Thymus (tissue), 14 donors: ENCODE results near the gene MSL2. TPM values are rescaled to one million over a fixed set of nuclear protein-coding genes. Genes with fewer than 3 reads are reported as not detected.

Source experiments
- DNase-seq, 9 donors: peaks; one replicate each; pipeline ENCODE4 v3.0.0-alpha.2; 2013; ENCODE audit warnings: low spot score in 9 of 9, low read depth in 6 of 9, missing footprints in 1 of 9
- H3K27ac ChIP-seq, 2 donors: one replicate each; pipeline ENCODE4 v1.5.1; 2013; ENCODE audit warnings: control low read depth in 1 of 2, low read depth in 1 of 2, low read length in 1 of 2, mild to moderate bottlenecking in 1 of 2, moderate library complexity in 1 of 2
- H3K27me3 ChIP-seq, 2 donors: one replicate each; pipeline ENCODE4 v1.5.1; 2013; ENCODE audit warnings: low read length in 1 of 2; ENCODE audit not compliant: control insufficient read depth in 2 of 2, insufficient read depth in 1 of 2
- H3K36me3 ChIP-seq, 2 donors: one replicate each; pipeline ENCODE4 v1.5.1; 2013; ENCODE audit warnings: low read length in 1 of 2, mild to moderate bottlenecking in 1 of 2, moderate library complexity in 1 of 2; ENCODE audit not compliant: control insufficient read depth in 2 of 2, insufficient read depth in 2 of 2
- H3K4me1 ChIP-seq, 2 donors: one replicate each; pipeline ENCODE4 v1.5.1; 2013; ENCODE audit warnings: low read length in 2 of 2; ENCODE audit not compliant: control insufficient read depth in 2 of 2, insufficient read depth in 2 of 2
- H3K4me3 ChIP-seq, 2 donors: one replicate each; pipeline ENCODE4 v1.5.1; 2013; ENCODE audit warnings: low read length in 2 of 2, control low read depth in 1 of 2, mild to moderate bottlenecking in 1 of 2
- H3K9me3 ChIP-seq, 2 donors: one replicate each; pipeline ENCODE4 v1.5.1; 2013; ENCODE audit warnings: low read length in 1 of 2, mild to moderate bottlenecking in 1 of 2; ENCODE audit not compliant: control insufficient read depth in 2 of 2, insufficient read depth in 1 of 2
- WGBS: extraction: QIAGEN DNeasy Blood & Tissue Kit; methylation state at CpG from one replicate; pipeline ENCODE4 v1.1.7; 2013; 5-methylcytosine and 5-hydroxymethylcytosine counted together
- long read RNA-seq, 10 donors: transcript quantifications; one replicate each; lab custom pipeline, GENCODE V29; 2026
- polyA plus RNA-seq: library from polyadenylated mRNA; stranded (reverse); fragments of 200-250 nt; gene quantifications from one replicate; pipeline ENCODE4 v1.2.3, GENCODE V29; 2013
- total RNA-seq: library from RNA; stranded (reverse); fragments of 120-200 nt; gene quantifications from one replicate; pipeline ENCODE4 v1.2.4, GENCODE V29; 2013
- donor health status: healthy.

MSL2 gene
- total RNA-seq: 33.6 TPM
- polyA plus RNA-seq: 37.4 TPM
- long read RNA-seq, donor 1: 0 reads
- long read RNA-seq, donor 2, full-length matches to known transcripts: 50 of 50 reads
- long read RNA-seq, donor 2, partial matches to known transcripts: 0 of 50 reads
- long read RNA-seq, donor 2, other reads (novel, unspliced or antisense): 0 of 50 reads
- long read RNA-seq, donor 3, full-length matches to known transcripts: 25 of 35 reads
- long read RNA-seq, donor 3, partial matches to known transcripts: 10 of 35 reads
- long read RNA-seq, donor 3, other reads (novel, unspliced or antisense): 0 of 35 reads
- long read RNA-seq, donor 4, full-length matches to known transcripts: 7 of 7 reads
- long read RNA-seq, donor 4, partial matches to known transcripts: 0 of 7 reads
- long read RNA-seq, donor 4, other reads (novel, unspliced or antisense): 0 of 7 reads
- long read RNA-seq, donor 5, full-length matches to known transcripts: 17 of 17 reads
- long read RNA-seq, donor 5, partial matches to known transcripts: 0 of 17 reads
- long read RNA-seq, donor 5, other reads (novel, unspliced or antisense): 0 of 17 reads
- long read RNA-seq, donor 6, full-length matches to known transcripts: 23 of 23 reads
- long read RNA-seq, donor 6, partial matches to known transcripts: 0 of 23 reads
- long read RNA-seq, donor 6, other reads (novel, unspliced or antisense): 0 of 23 reads
- long read RNA-seq, donor 7, full-length matches to known transcripts: 21 of 29 reads
- long read RNA-seq, donor 7, partial matches to known transcripts: 8 of 29 reads
- long read RNA-seq, donor 7, other reads (novel, unspliced or antisense): 0 of 29 reads
- long read RNA-seq, donor 8, full-length matches to known transcripts: 11 of 11 reads
- long read RNA-seq, donor 8, partial matches to known transcripts: 0 of 11 reads
- long read RNA-seq, donor 8, other reads (novel, unspliced or antisense): 0 of 11 reads
- long read RNA-seq, donor 9, full-length matches to known transcripts: 9 of 9 reads
- long read RNA-seq, donor 9, partial matches to known transcripts: 0 of 9 reads
- long read RNA-seq, donor 9, other reads (novel, unspliced or antisense): 0 of 9 reads
- long read RNA-seq, donor 10, full-length matches to known transcripts: 15 of 15 reads
- long read RNA-seq, donor 10, partial matches to known transcripts: 0 of 15 reads
- long read RNA-seq, donor 10, other reads (novel, unspliced or antisense): 0 of 15 reads

DNA sequence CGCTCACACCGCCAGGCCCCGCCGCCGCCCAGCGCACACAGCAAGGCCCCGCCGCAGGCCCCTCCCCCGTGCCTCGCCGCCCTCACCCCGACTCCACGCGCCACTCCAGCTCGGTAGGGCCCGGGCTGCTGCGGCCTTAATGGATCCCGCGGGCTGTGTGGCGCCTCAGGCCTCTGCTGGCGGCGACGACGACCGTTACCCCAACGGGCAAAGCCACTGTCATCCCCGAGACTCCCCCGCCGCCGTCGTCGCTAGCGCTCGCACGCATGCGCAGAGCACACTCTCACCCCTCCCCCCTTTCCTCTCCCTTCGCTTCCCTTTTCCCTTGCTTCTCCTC is at the start of gene MSL2:
TSS of gene MSL2 (minus strand) at position 272 of the 337 bp plus-strand sequence. CDS start 1,222 bp downstream, outside the sequence.
- peak within 1 kb of the TSS; percentile 92 to 99 for H3K27ac ChIP-seq
- peak within 1 kb of the TSS; percentile 91 to 95 for H3K4me3 ChIP-seq
- no peaks in the 10 kb centered on the region for H3K27me3 ChIP-seq
- H3K4me1 ChIP-seq: peaks cover 3 to 6% of the 10 kb centered on the region in 2 donors
- H3K9me3 ChIP-seq: peaks cover 0 to 6% of the 10 kb centered on the region in 2 donors
- DNase-seq: no peak
- under 1% methylated on average over 37 of the region's 37 CpGs for WGBS
- H3K36me3 ChIP-seq: peaks cover 0 to 4% of the 10 kb centered on the region in 2 donors

DNA sequence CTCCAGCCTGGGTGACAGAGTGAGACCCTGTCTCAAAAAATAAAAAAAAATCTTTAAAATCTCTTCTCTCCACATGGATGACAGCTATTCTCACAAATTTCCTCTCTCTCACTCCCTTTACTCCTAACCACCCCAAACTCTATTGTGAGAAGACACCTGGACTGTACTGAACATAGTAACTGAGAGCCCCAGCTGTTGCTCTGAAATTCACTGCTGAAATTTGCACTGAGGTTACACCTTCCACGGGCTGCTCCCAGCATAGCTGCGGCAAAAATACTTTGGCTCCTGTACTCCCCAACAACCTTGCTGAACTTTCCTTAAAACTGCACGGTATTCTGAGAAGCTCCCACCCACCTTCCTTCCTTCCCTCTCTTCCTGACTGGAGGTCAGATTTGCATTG is 49.6 kb upstream of the MSL2 start:
- Histone ChIP-seq H3K27ac (no peak overlapping the region), H3K4me3 (no peak overlapping the region)
- 51% methylated on average over 3 of the region's 3 CpGs for WGBS

GRCh38 chr3:136239094-136239493 is 43.0 kb upstream of the MSL2 start:
- 88% methylated on average over 1 of the region's 1 CpG for WGBS
- H3K4me3 ChIP-seq: no peak overlapping the region

More for the DNA sequence above, 49.6 kb upstream of the MSL2 start:
- no peaks in the 10 kb centered on the region for H3K9me3 ChIP-seq
- H3K27me3 ChIP-seq: no peaks in the 10 kb centered on the region
- no peak for DNase-seq
- no peaks in the 10 kb centered on the region for H3K36me3 ChIP-seq
- H3K4me1 ChIP-seq: peaks cover 4 to 5% of the 10 kb centered on the region in 2 donors

DNA sequence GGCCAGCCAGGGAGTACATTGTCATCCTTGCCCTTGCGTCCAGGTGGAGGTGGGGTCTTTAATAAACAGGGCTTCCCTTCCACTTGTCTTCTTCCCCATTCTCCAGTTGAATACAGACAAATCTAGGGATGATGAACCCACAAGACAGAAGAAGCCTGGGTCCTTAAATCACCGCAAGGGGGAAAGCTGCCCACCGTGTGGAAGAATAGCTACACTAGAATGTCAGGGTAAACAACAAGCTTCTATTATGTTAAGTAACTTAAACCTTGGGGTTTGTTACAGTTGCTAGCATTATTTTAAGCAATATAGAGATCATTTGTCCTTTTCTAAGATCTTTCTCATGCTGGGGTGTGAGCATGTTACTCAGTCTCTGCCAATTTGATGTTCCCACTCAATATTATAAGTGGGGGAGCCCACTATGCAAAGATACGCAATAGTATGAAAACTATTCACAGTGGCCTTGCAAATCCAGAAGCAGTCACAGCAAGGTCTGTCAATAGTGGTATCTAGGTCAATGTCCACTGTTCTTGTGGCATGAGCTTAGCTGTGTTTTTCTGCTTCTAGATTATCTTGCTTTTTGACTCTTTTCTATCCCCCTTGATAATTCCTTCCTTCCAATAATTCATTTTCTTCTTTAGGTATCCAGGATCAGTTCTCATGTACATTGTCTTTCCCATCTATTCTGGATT is 42.0 kb upstream of the MSL2 start:
- no peak overlapping the region for H3K4me3 ChIP-seq
- 94% methylated on average over 4 of the region's 4 CpGs for WGBS

More at GRCh38 chr3:136239094-136239493, 43.0 kb upstream of the MSL2 start:
- DNase-seq: no peak
- Histone ChIP-seq H3K36me3 (no peaks in the 10 kb centered on the region), H3K27ac (no peak overlapping the region), H3K4me1 (no peaks in the 10 kb centered on the region), H3K9me3 (no peaks in the 10 kb centered on the region), H3K27me3 (no peaks in the 10 kb centered on the region)

GRCh38 chr3:136237103-136237502 is 41.0 kb upstream of the MSL2 start:
- H3K4me1 ChIP-seq: no peaks in the 10 kb centered on the region
- H3K27me3 ChIP-seq: no peaks in the 10 kb centered on the region
- no peak overlapping the region for H3K27ac ChIP-seq
- WGBS: 96% methylated on average over 1 of the region's 1 CpG
- no peaks in the 10 kb centered on the region for H3K36me3 ChIP-seq
- no peak for DNase-seq
- H3K4me3 ChIP-seq: no peak overlapping the region
- H3K9me3 ChIP-seq: no peaks in the 10 kb centered on the region

More for the DNA sequence above, 42.0 kb upstream of the MSL2 start:
- H3K27ac ChIP-seq: no peak overlapping the region
- H3K4me1 ChIP-seq: no peaks in the 10 kb centered on the region
- no peaks in the 10 kb centered on the region for H3K27me3 ChIP-seq
- no peak for DNase-seq
- no peaks in the 10 kb centered on the region for H3K36me3 ChIP-seq
- H3K9me3 ChIP-seq: no peaks in the 10 kb centered on the region

- no peaks in the 10 kb centered on the region for H3K9me3 ChIP-seq
- WGBS: 91% methylated on average over 2 of the region's 2 CpGs
Measured at GRCh38 chr3:136236109-136236508, 40.0 kb upstream of the MSL2 start.

GRCh38 chr3:136235545-136235944 is 39.4 kb upstream of the MSL2 start:
- no peaks in the 10 kb centered on the region for H3K4me1 ChIP-seq
- H3K9me3 ChIP-seq: no peaks in the 10 kb centered on the region
- H3K4me3 ChIP-seq: no peak overlapping the region
- WGBS: 92% methylated on average over 1 of the region's 1 CpG
- DNase-seq: no peak
- H3K27ac ChIP-seq: no peak overlapping the region
- no peaks in the 10 kb centered on the region for H3K36me3 ChIP-seq
- H3K27me3 ChIP-seq: no peaks in the 10 kb centered on the region

More at GRCh38 chr3:136236109-136236508, 40.0 kb upstream of the MSL2 start:
- H3K27me3 ChIP-seq: no peaks in the 10 kb centered on the region
- H3K4me3 ChIP-seq: no peak overlapping the region
- no peaks in the 10 kb centered on the region for H3K36me3 ChIP-seq
- no peak for DNase-seq
- H3K27ac ChIP-seq: no peak overlapping the region
- H3K4me1 ChIP-seq: no peaks in the 10 kb centered on the region

GRCh38 chr3:136232413-136232812 is 36.3 kb upstream of the MSL2 start:
- H3K4me1 ChIP-seq: no peaks in the 10 kb centered on the region
- WGBS: 94% methylated on average over 2 of the region's 2 CpGs
- DNase-seq: no peak

More at GRCh38 chr3:136232413-136232812, 36.3 kb upstream of the MSL2 start:
- no peaks in the 10 kb centered on the region for H3K36me3 ChIP-seq
- no peaks in the 10 kb centered on the region for H3K9me3 ChIP-seq
- no peak overlapping the region for H3K4me3 ChIP-seq
- H3K27ac ChIP-seq: no peak overlapping the region
- no peaks in the 10 kb centered on the region for H3K27me3 ChIP-seq
